NCI-H1092 treated with DMSO at 0.1 percent for 48 hours (cell line): ENCODE results near the gene TM2D1.

Experiments used
- DNase-seq: peaks from one replicate; lab custom pipeline; 2025; lab: John Stamatoyannopoulos, UW

TM2D1 gene

DNA sequence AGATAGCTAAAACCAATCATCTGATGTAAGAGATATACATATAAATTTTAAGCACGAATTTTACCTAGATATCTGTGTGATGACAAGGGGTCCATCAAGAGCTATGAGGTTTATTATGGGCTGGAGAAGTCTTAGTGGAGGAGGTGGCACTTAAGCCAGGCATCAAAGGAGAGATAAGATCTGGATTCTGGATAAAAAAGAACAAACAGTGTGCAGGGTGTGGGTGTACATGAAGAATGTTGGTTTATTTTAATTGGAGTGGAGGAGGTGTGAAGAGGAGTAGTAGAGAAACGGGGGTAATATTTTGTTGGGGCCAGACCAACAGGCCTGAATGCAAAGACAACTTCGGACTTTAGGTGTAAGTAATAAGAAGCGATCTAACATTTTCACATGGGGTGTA, 80.6 kb downstream of the TM2D1 start:
- no peak for DNase-seq

DNA sequence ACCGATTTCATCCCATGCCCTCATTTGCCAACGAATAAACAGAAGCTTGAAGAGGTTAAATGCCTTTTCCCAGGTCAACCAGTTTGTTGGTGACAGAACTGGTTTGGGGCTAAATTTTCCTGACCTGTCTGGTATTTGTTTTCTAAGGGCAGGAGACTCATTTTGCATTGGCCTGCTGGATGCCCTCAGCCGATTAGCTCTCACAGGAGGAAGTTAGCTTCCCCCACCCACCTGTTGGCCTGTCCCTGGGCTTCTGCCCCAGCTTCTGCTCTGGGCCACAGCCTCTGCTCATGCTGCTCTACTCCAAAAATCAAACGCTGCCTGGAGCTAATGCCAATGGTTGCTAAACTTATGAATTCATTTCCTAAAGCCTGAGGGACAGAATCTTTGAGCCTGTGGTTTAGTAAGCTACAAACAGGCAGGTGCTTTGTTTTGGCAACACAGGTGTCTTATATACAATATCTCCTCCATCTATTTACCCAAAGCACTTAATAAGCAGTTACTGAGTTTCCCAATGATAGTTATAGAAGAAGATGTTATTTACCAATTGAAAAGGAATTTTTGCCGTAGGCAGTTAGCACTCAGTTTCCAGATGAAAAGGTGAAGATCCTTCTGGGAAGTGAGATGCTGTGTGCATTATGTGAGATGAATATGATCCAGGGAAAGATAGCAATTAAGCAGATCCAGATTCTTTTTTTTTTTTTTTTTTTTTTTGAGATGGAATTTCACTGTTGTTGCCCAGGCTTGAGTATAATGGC, 82.3 kb downstream of the TM2D1 start:
- peak; percentile 13 for DNase-seq

DNA sequence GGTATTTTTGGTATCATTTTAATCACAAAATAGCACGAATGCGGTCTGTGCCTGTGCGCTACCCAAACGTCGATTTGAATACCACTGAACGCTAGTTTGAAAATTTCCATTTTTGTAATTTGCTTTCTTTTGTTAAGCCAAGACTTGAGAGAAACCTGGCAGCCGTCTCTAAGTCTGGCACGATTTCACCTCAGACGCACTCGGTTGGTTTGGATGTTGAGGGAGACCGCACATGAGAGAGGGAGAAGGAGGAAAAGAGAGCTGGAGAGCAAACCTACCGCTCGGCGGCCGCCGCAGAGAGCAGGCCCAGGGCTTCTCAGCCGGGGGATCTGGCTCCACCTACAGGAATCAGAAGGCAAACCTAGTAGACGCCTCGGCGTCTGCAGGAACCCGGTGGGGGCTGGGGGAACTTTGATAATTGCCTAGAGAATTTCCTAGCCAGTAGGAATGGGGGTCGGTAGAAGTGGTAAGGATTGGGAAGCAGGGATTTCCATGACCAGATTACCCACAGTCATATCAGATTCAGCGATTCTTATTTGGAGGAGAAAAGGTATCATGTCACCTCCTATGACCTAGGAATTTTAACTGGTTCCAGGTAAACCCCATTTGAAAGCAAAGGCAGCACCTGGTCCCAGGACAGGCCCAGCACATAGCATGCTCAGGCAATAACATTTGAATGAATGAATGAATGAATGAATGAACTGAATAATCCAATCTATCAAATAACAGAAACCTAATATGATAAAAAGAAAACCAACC, 83.2 kb downstream of the TM2D1 start:
- DNase-seq = peak; percentile 18

DNA sequence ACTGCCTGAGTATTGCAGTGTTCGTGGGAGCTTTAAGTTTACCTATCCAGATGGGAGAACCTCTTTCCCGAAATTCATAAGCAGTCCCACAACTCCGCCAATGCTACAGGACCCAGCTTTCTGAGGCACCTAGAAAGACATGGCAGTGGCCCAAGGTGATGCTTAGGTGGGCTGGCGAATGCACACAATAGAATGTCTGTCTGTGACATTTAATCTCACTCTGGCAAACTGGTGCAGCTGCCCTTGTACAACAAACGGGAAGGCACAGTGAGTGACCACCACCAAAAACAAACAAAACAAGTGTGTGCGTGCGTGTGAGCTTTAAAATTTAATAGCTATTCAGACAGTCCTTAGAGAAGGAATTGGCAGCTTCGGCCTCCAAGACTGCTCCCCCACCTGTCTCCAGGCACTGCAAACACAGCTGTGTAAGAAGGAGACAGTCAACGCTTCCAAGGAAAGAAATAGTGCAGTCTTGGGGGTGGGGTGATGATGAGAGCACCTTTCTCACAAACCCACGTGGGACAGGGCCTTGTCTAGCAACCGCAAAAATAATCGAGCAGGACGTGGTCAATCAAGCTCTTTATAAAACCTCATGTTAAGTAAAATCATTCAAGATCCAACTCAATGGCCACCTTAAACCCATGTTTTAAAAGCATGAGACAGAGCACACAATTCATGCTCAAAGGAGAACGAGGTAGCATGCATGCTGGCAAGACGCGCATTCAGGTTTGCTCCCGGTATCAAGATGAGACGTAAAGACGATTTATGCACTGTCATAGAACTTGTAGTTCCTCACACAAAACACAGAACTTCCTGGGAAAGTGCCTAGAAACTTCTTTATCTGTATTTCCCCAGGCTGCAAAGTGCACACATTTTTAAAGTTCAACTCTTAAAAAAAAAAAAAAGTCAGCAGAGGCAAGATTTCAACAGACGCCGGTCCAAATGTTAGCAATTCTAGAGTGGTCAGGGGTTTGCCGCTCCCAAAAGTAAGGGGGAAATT, 84.1 kb downstream of the TM2D1 start:
- peak; percentile 93 for DNase-seq

DNA sequence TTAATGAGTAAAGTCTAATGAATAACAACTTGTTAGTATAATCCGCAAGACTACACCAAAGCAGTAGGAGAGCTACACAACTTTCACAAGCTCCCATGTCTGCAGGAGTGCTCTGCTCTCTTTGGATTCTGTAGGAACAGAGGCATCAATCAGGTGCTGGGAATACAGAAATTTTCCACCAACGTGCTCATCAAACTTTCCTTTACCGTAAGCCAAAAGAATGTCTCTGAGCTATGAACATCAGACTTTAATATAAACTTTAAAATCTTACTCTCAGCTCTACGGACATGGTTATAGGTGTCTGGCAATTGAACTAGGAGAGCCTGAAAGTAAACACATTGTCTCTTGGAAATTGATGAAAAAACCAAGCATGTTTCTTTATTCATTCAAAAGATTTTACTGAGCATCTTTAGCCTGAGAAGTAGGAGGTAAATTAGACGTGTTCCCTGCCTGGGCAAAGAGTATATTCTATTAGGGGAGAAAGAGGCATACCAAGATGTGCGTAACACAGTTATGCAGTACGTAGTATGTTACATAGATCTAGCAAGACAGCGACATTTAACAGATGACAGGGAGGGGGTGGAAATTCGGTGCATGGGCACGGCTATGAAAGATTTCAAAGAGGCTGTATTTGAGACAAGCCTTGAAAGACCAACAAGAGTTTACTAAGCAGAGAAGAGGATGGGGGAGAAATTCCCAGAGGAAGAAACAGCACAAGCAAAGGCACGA, 85.2 kb downstream of the TM2D1 start:
- peak; percentile 44 for DNase-seq

DNA sequence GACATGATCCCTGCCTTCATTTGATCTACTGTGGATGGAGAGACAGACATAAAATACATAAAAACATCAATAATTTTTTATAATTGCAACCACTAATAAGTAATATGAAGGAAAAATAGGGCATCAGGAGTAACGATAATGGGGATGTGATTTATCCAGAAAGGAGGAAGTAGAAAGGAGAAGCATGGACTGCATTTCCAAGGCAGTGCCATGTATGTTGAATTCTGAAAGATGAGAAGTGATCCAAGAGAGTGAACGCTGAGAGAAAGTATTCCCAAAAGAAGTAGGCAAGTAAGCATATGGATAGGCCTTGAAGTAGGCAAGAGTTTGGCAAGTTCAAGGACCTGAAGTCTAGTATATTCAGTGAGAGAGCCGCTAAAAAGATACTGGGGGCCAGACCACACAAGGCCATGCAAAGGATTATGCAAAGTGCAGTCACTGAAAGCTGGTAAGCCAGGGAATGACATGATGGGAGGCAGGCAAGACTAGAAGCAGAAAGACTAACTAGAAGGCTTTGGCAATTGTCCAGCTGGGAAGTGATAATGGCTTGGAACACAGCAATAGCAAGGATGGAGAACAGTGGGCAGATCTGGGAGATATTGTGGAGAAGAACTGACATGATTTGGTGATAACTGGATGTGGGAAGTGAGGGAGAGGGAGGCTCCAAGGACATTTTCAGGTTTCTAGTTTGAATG, 85.9 kb downstream of the TM2D1 start:
- peak; percentile 50 for DNase-seq

DNA sequence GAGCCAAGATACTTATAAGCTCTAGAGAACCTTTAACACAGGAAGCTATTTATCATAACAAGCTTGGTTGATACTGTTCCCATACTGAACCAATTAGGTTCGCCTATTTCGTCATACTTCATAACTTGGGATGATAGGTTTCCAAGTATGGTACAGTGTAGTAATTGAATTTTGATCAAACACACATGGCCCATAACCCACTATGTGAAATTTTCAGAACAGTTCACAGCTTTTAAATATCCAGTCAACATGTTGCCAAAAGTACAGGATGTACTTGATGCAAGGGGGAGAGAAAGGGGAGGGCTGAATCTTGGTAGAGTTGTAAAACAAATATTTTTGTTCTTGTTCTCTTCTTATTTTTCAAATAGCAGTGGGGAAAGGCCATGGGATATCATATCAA, 86.6 kb downstream of the TM2D1 start:
- DNase-seq = no peak

DNA sequence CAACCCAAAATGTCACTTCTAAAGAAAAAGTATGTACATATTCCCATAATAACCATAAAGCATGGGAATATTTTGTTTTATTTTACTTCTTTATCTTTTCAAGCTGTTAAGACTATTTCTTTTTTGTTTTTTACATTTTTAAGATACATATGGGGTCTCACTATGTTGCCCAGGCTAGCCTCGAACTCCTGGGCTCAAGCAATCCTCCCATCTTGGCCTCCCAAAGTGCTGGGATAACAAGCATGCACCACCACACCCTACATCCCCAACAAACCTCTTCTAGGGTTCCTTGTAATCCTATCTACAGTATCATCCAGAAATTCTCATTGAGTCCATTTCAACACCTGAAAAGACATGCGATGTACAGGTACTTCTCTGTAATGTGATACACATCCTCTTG, 87.5 kb downstream of the TM2D1 start:
- DNase-seq = no peak

DNA sequence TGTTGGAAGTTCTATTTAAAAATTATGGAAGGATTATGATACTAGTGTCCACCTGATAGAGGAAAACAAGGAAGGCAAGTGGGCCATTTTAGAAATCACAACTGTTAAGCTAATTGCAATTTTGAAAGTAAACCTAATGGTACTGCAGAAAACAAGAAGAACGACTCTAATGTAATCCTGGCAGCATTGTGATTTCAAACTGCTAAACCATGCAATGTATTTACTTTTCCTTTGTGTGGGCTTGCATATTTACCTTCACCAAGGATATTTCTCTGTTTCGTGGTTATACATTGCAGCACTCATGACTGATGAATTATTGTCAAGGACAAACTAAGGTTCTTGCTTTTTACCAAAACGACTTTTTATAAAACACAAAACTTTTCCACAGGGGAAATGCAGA, 88.1 kb downstream of the TM2D1 start:
- DNase-seq = no peak

DNA sequence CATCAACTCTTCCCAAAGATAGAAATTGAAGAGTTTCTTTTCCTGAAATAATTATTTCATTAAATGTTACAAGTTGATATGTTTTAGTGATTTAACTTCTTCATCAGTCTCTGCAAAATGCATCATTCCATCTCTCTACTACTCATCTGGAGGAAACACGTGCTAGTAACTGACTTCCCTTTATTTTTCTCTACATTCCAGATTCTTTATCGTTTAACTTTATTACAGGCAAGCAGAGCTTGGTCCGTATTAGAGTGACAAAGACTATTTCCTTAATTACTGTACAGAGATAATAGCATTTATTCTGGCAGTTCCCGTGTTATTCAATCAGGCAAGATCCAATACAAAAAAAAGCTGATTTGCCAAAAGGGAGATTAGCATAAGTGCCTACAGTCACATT, 88.6 kb downstream of the TM2D1 start:
- DNase-seq = no peak

DNA sequence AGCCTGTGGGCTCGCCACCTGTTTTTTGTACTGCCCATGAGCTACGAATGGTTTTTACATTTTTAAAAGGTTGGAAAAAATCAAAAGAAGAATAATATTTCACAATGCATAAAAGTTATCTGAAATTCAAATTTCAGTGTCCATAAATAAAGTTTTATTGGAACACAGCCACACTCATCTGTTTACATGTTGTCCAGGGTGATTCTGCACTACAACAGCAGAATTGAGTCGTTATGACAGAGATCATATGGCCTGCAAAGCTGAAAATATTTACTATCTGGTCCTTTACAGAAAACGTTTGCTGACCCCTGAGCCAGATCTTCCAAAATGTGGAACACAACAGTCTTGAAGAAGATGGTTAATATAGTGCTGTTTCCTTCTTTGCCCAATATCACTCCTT, 89.4 kb downstream of the TM2D1 start:
- DNase-seq = no peak

DNA sequence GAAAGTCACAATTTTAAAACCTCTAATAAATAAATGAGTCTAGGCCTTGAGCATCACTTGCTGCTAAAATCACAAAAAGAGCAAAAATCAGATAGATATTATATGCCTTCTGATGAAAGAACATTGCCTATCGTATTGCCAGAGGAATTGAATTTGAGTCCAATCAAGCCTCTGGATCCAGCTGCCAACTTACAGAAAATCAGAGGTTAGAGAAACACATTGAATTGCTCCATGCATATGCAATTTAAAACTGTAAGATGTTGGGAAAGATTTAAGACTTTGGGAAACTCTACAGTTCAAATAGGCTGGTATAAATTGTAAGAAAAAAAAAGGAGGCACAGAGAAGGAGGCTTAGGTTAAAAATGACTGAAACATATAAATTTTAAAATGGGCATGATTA, 93.5 kb downstream of the TM2D1 start:
- no peak for DNase-seq
